ENCODE results near the gene ZNF782. TPM values are rescaled to one million over a fixed set of nuclear protein-coding genes. Genes with fewer than 3 reads are reported as not detected.

Gene ZNF782
- total and polyA plus RNA-seq, 2 donors (not counting 1 experiment from before 2014, with no cell fraction given), result 1.2 to 2.6 TPM

DNA sequence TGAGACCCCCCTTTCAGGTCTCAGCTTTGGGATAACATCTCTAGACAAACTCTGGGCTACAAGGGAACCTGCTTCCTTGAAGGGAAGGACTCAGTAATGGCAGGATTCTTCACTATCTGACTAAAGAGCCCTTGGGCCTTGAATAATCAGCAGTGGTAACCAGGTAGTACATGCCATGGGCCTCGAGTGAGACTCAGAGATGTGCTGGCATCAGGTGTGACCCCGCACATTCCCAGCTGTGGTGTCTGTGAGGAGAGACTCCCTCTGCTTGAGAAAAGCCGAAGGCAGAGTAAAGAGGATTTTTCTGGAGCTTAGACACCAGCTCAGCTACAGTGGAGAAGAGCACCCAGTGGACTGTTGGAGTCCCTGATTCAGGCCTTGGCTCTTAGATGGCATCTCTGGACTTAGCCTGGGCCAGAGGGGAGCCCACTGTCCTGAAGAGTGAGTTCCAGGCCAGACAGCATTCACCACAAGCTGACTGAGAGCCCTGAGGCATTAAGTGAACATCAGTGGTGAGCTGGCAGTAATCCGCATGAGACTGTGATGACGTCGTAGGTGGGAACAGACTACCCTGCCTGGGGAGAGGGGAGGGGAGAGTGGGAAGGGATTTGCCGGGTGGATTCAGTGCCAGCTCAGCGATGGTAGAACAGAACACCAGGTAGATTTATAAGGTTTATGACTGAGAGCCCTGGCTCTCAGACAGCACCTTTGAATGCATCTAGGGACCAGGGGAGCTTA lies 5.3 kb upstream of the ZNF782 start:
- no peaks in the 10 kb centered on the region for H3K27me3 ChIP-seq (ENCODE audit: control insufficient read depth, insufficient read depth, low read length)
- DNase-seq (ENCODE audit: low read depth in 2 of 2), result peak; percentile 26 to 71
- no peaks in the 10 kb centered on the region for H3K9me3 ChIP-seq (ENCODE audit: control insufficient read depth, insufficient read depth, low read depth, low read length)
- H3K4me2 ChIP-seq (ENCODE audit: extremely low read depth, insufficient read depth, low read length), result no peak overlapping the region
- no peaks in the 10 kb centered on the region for H3K79me2 ChIP-seq (ENCODE audit: control insufficient read depth, insufficient read depth, low read length)
- TF ChIP-seq, protein P1, sequence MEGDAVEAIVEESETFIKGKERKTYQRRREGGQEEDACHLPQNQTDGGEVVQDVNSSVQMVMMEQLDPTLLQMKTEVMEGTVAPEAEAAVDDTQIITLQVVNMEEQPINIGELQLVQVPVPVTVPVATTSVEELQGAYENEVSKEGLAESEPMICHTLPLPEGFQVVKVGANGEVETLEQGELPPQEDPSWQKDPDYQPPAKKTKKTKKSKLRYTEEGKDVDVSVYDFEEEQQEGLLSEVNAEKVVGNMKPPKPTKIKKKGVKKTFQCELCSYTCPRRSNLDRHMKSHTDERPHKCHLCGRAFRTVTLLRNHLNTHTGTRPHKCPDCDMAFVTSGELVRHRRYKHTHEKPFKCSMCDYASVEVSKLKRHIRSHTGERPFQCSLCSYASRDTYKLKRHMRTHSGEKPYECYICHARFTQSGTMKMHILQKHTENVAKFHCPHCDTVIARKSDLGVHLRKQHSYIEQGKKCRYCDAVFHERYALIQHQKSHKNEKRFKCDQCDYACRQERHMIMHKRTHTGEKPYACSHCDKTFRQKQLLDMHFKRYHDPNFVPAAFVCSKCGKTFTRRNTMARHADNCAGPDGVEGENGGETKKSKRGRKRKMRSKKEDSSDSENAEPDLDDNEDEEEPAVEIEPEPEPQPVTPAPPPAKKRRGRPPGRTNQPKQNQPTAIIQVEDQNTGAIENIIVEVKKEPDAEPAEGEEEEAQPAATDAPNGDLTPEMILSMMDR (conservative IDR thresholded peaks at IDR 0.05 in 1 of 2, IDR thresholded peaks at IDR 0.05 in 1 of 2; ENCODE audit: low read depth in 1 of 2, low read length in 2 of 2), result no peak
- no peak for TF ChIP-seq EZH2 (IDR thresholded peaks at IDR 0.05; ENCODE audit: low read length, missing control alignments)
- H3K27ac ChIP-seq (ENCODE audit: insufficient read depth, low read length), result no peak overlapping the region
- no peaks in the 10 kb centered on the region for H3K4me1 ChIP-seq (ENCODE audit: control insufficient read depth, extremely low read depth, insufficient read depth, low read length)
- no peaks in the 10 kb centered on the region for H3K36me3 ChIP-seq (ENCODE audit: control insufficient read depth, insufficient read depth, low read length)
- no peak overlapping the region for H3K9ac ChIP-seq (ENCODE audit: insufficient read depth, low read length)
- H4K20me1 ChIP-seq (ENCODE audit: control insufficient read depth, extremely low read depth, insufficient read depth, low read length), result no peaks in the 10 kb centered on the region
- no peak overlapping the region for H3K4me3 ChIP-seq (replicated peaks in 1 of 4; ENCODE audit: control extremely low read depth in 1 of 4, insufficient read depth in 1 of 4, low read depth in 3 of 4, low read length in 4 of 4)
- H2AFZ ChIP-seq (ENCODE audit: low read length), result no peak overlapping the region

DNA sequence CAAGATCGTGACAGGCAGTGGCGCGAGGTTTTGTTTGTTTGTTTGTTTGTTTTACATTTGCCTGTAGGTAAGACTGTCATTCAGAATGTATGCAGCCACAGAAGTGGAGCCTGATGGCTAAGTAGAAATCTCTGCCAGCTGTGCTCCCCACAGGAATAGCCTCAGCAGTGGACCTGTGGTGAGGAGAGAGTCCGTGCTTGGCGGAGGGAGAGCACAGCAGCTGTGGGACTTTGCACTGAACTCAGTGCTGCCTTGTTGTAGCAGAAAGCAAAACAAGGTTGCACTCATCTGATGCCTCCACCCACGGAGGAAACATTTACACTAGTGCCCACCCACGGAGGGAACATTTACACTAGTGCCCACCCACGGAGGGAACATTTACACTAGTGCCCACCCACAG lies 4.4 kb upstream of the ZNF782 start:
- no peak overlapping the region for H3K4me3 ChIP-seq (replicated peaks in 1 of 4; ENCODE audit: control extremely low read depth in 1 of 4, insufficient read depth in 1 of 4, low read depth in 3 of 4, low read length in 4 of 4)
- H3K27ac ChIP-seq (ENCODE audit: insufficient read depth, low read length), result no peak overlapping the region
- H3K9ac ChIP-seq (ENCODE audit: insufficient read depth, low read length), result no peak overlapping the region
- H3K27me3 ChIP-seq (ENCODE audit: control insufficient read depth, insufficient read depth, low read length), result no peaks in the 10 kb centered on the region
- H3K4me1 ChIP-seq (ENCODE audit: control insufficient read depth, extremely low read depth, insufficient read depth, low read length), result no peaks in the 10 kb centered on the region
- H3K4me2 ChIP-seq (ENCODE audit: extremely low read depth, insufficient read depth, low read length), result no peak overlapping the region
- peak in 1 of 2 donors; percentile 7 for DNase-seq (ENCODE audit: low read depth in 2 of 2)
- no peak overlapping the region for H2AFZ ChIP-seq (ENCODE audit: low read length)
- peaks cover 1% of the 10 kb centered on the region for H3K79me2 ChIP-seq (ENCODE audit: control insufficient read depth, insufficient read depth, low read length)
- H3K36me3 ChIP-seq (ENCODE audit: control insufficient read depth, insufficient read depth, low read length), result no peaks in the 10 kb centered on the region
- H4K20me1 ChIP-seq (ENCODE audit: control insufficient read depth, extremely low read depth, insufficient read depth, low read length), result no peaks in the 10 kb centered on the region
- no peak for TF ChIP-seq EZH2 (IDR thresholded peaks at IDR 0.05; ENCODE audit: low read length, missing control alignments)
- TF ChIP-seq, protein P1 (conservative IDR thresholded peaks at IDR 0.05 in 1 of 2, IDR thresholded peaks at IDR 0.05 in 1 of 2; ENCODE audit: low read depth in 1 of 2, low read length in 2 of 2), result no peak
- no peaks in the 10 kb centered on the region for H3K9me3 ChIP-seq (ENCODE audit: control insufficient read depth, insufficient read depth, low read depth, low read length)

DNA sequence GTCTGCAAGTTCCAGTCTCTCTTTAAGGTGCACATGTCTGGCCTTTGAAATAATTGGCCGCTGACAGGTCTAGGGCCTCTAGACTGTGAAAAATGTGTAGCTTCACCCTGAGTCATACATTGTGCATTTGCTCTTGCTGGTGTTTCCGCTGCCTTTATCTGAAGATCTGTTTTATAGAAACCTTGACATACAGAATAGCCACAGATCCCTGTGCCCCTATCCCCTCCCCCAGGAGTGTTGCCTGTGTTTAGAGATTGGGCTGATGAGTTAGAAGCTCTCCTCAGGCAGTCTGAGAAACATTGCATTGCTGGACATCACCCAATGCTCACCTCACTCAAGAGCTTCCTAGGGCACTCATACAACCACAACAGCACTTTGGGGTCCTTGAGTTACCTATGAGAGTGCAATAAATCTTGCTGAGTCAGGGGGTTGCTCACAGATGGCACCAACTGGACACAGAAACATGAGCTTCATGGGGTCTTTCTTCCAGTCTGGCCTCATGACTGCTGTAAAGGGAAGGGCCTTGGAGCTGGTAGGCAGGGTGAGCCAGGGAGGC lies 3.8 kb upstream of the ZNF782 start:
- peak in 1 of 2 donors; percentile 81 for DNase-seq (ENCODE audit: low read depth in 2 of 2)
- Histone ChIP-seq H3K9ac (ENCODE audit: insufficient read depth, low read length) (no peak overlapping the region), H3K36me3 (ENCODE audit: control insufficient read depth, insufficient read depth, low read length) (no peaks in the 10 kb centered on the region), H3K4me1 (ENCODE audit: control insufficient read depth, extremely low read depth, insufficient read depth, low read length) (peaks cover 3% of the 10 kb centered on the region), H3K9me3 (ENCODE audit: control insufficient read depth, insufficient read depth, low read depth, low read length) (no peaks in the 10 kb centered on the region), H3K4me3 (replicated peaks in 1 of 4; ENCODE audit: control extremely low read depth in 1 of 4, insufficient read depth in 1 of 4, low read depth in 3 of 4, low read length in 4 of 4) (no peak overlapping the region), H3K79me2 (ENCODE audit: control insufficient read depth, insufficient read depth, low read length) (peaks cover 4% of the 10 kb centered on the region), H3K4me2 (ENCODE audit: extremely low read depth, insufficient read depth, low read length) (no peak overlapping the region), H3K27me3 (ENCODE audit: control insufficient read depth, insufficient read depth, low read length) (no peaks in the 10 kb centered on the region), H3K27ac (ENCODE audit: insufficient read depth, low read length) (no peak overlapping the region), H4K20me1 (ENCODE audit: control insufficient read depth, extremely low read depth, insufficient read depth, low read length) (no peaks in the 10 kb centered on the region), H2AFZ (ENCODE audit: low read length) (no peak overlapping the region)
- TF ChIP-seq EZH2 (IDR thresholded peaks at IDR 0.05; ENCODE audit: low read length, missing control alignments), result no peak
- TF ChIP-seq, protein P1 (conservative IDR thresholded peaks at IDR 0.05 in 1 of 2, IDR thresholded peaks at IDR 0.05 in 1 of 2; ENCODE audit: low read depth in 1 of 2, low read length in 2 of 2), result no peak
